GM18907 (cell line): Measurements from ENCODE around the gene LITAF.
"Not testable (repeated sequence)": the region's sequence is repeated elsewhere in the genome, so short reads cannot be mapped to it uniquely, and the experiment has no call there.

ENCODE experiments used
- ATAC-seq: cut with Tn5 transposase; IDR thresholded peaks from one replicate; pipeline ENCODE4 v1.9.1; 2021; ENCODE audit warnings: mild to moderate bottlenecking, moderate library complexity; ENCODE audit not compliant: unreplicated experiment

LITAF gene

GRCh38 chr16:11524098-11524760, 62.5 kb downstream of the LITAF start:
- no peak for ATAC-seq

- ATAC-seq = no peak
Observed at GRCh38 chr16:11521055-11521454, 65.7 kb downstream of the LITAF start.

- ATAC-seq = no peak
Observed at GRCh38 chr16:11520442-11520841, 66.3 kb downstream of the LITAF start.

GRCh38 chr16:11517961-11518360, 68.8 kb downstream of the LITAF start:
- ATAC-seq = no peak

GRCh38 chr16:11515540-11516430, 70.9 kb downstream of the LITAF start:
- no peak for ATAC-seq

- no peak for ATAC-seq
Observed at GRCh38 chr16:11514283-11514682, 72.4 kb downstream of the LITAF start.

- ATAC-seq = not testable (repeated sequence)
Observed at GRCh38 chr16:11513366-11513765, 73.4 kb downstream of the LITAF start.

- ATAC-seq = no peak
Observed at GRCh38 chr16:11511801-11512200, 74.9 kb downstream of the LITAF start.

GRCh38 chr16:11511328-11511727, 75.4 kb downstream of the LITAF start:
- no peak for ATAC-seq

GRCh38 chr16:11510178-11510973, 76.3 kb downstream of the LITAF start:
- no peak for ATAC-seq

- no peak for ATAC-seq
Observed at GRCh38 chr16:11507991-11508390, 78.7 kb downstream of the LITAF start.

GRCh38 chr16:11507350-11507749, 79.4 kb downstream of the LITAF start:
- ATAC-seq = no peak

- no peak for ATAC-seq
Observed at GRCh38 chr16:11506741-11507305, 79.9 kb downstream of the LITAF start.

GRCh38 chr16:11504261-11504660, 82.5 kb downstream of the LITAF start:
- ATAC-seq = not testable (repeated sequence)

GRCh38 chr16:11503566-11503965, 83.2 kb downstream of the LITAF start:
- ATAC-seq = no peak

GRCh38 chr16:11502239-11502638, 84.5 kb downstream of the LITAF start:
- no peak for ATAC-seq

- no peak for ATAC-seq
Observed at GRCh38 chr16:11501632-11502031, 85.1 kb downstream of the LITAF start.

- no peak for ATAC-seq
Observed at GRCh38 chr16:11500700-11501346, 85.9 kb downstream of the LITAF start.

- ATAC-seq = no peak
Observed at GRCh38 chr16:11499295-11500089, 87.2 kb downstream of the LITAF start.

GRCh38 chr16:11498683-11499082, 88.0 kb downstream of the LITAF start:
- no peak for ATAC-seq
